Fibroblast of peridontal ligament (primary cell): ENCODE results near the gene SOAT1.

Experiments
- DNase-seq: peaks from one replicate; pipeline ENCODE4 v3.0.0-alpha.2; 2010; ENCODE audit errors: extremely low read depth

Gene SOAT1

GRCh38 chr1:179305450-179305849 is 11.9 kb downstream of the SOAT1 start:
- no peak for DNase-seq

- DNase-seq: peak; percentile 73
Measured at GRCh38 chr1:179310291-179310690, 16.7 kb downstream of the SOAT1 start.

GRCh38 chr1:179310721-179311120 is 17.1 kb downstream of the SOAT1 start:
- DNase-seq: peak; percentile 79

DNA sequence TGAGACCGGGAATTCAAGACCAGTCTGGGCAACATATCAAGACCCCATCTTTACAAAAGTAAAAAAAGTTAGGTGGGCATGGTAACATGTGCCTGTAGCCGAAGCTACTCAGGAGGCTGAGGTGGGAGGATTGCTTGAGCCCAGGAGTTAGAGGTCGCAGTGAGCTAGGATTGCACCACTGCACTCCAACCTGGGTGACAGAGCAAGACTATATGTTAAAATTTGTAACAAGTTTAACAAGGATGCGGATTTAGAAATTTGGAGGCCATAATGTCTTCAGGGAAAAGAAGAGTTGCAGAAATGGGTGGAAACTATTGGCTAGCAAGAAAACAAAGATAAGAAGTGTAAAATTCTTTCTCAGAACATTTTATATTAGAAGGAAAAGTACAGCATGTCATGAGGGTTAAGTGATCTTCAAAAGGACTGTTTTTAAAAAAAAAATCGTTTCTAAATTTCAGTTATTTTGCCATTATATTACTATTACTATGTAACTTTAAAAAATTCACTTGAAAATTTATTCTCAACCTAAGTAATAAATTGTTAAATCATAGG is 17.6 kb downstream of the SOAT1 start:
- no peak for DNase-seq

- DNase-seq: no peak
Measured at GRCh38 chr1:179313004-179313403, 19.4 kb downstream of the SOAT1 start.

GRCh38 chr1:179314928-179315327 is 21.3 kb downstream of the SOAT1 start:
- no peak for DNase-seq

DNA sequence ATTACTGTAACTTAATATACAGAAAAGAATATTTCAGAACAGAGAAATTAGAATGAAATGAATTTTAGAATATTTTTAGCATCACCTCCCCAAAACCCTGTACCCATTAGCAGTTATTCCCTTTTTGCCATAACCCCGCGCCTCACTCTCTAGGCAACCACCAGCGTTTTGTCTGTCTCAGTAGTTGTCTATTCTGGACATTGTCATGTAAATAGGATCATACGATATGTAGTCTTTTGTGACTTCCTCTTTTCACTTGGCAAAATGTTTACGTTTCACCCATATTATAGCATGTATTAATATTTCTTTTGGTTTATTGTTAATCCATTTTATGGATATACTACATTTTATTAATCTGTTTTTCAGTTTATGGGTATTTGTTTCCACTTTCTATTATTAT is 24.9 kb downstream of the SOAT1 start:
- no peak for DNase-seq

GRCh38 chr1:179321533-179322216 is 28.1 kb downstream of the SOAT1 start:
- DNase-seq: no peak

GRCh38 chr1:179322557-179322956 is 29.0 kb downstream of the SOAT1 start:
- peak; percentile 52 for DNase-seq

- DNase-seq: no peak
Measured at GRCh38 chr1:179323436-179323835, 29.8 kb downstream of the SOAT1 start.

DNA sequence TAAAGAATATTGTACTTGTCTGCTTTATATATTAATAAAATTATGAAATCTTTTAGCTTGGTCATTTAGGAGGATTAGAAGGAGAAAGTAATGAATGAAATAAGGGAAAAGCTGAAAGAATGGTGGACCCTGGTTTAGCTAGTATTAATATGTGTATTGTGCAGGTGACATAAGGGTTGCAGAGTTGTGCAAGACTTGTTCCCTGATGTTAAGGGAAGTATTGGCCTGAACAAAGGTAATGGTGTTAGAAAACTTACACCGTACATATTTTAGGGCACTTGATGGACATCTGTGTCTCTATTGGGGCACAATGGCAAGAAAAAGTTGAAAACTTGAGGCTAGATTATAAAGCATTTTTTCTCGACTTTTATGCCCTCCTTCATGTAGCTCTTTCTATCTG is 32.2 kb downstream of the SOAT1 start:
- no peak for DNase-seq

GRCh38 chr1:179326746-179327145 is 33.1 kb downstream of the SOAT1 start:
- DNase-seq: no peak

- DNase-seq: no peak
Measured at GRCh38 chr1:179327196-179327595, 33.6 kb downstream of the SOAT1 start.

DNA sequence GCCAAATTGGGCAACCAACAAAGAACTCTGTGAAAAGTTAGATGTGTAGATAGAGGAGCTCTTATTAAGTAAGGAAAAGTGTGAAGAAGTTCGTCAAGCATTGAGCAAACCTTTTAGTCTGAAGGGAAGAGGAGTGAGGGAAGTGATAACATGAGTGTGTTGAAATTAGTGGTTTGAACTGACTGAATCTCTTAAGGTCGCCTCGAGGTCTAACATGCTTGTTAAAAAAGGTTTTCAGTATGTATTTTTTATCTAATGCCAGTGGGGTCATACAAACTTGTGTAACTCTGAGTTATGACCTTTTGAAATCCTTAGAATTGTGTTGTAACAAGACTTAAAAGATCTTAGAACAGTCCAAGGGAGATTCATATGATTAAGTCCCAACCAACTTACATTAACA is 34.1 kb downstream of the SOAT1 start:
- no peak for DNase-seq

DNA sequence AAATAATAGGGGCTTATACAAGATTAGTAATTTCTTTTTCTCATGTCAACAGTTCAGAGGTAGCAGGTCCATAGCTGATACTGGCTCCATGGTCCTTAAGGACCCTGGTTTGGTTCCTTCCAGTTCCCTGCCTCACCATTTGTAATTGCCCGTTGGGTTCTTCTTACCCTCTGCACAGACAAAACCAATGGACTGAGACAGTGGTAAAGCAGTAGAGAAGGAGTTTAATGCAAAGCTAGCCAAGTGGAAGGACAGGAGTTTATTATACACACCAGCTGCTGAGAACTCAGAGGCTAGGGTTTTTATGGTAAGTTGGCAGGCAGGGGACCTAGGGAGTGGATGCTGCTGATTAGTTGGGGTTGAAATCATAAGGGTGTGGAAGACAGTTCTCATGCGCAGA is 36.3 kb downstream of the SOAT1 start:
- no peak for DNase-seq

GRCh38 chr1:179334440-179334839 is 40.8 kb downstream of the SOAT1 start:
- DNase-seq: no peak

GRCh38 chr1:179337288-179337687 is 43.7 kb downstream of the SOAT1 start:
- no peak for DNase-seq

DNA sequence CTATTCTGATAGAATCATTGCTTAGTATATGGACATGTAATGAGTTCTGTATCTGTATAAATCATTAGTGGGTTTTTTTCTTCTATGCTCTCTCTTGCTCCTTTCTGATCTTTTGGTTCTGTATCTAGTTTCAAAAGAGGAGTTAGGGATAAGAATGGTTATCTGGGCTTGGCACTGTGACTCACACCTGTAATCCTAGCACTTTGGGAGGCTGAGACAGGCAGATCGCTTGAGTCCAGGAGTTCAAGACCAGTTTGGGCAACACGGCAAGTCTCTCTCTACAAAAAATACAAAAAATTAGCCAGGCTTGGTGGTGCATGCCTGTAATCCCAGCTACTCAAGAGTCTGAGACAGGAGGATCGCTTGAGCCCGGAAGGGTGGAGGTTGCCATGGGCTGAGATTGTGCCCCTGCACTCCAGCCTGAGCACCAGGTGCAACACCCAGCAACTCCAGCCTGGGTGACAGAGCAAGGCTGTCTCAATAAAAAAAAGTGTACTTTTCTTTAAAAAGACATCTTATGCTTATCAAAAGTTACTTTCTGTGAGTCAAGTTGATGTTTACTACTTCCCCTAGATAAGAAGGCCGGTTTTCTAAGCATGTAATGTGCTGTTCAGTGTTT is 44.5 kb downstream of the SOAT1 start:
- no peak for DNase-seq

GRCh38 chr1:179340918-179341317 is 47.3 kb downstream of the SOAT1 start:
- no peak for DNase-seq

DNA sequence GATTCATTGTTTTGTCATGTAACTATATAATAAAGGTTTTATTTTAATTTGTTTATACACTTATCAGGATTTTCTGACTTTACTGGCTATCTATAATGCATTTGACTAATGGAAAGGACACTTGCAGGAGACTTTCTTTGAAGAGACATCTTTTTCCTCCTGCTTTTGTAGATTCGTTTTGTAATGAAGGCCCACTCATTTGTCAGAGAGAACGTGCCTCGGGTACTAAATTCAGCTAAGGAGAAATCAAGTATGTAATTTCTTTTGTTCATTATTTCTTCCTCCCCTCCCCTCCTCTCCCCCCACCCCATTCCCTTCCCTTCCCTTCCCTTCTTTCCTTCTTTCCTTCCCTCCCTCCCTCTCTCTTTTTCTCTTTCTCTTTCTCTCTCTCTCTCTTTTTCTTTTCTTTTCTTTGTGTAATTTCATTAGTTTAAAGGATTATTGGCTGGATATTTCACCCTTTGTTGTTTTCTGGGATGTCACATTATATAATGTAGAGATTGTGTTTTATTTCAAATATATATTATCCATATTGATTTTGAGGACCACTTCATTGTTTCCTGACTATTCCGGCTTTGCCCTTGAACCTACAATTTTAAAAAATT is 48.4 kb downstream of the SOAT1 start:
- DNase-seq: no peak

DNA sequence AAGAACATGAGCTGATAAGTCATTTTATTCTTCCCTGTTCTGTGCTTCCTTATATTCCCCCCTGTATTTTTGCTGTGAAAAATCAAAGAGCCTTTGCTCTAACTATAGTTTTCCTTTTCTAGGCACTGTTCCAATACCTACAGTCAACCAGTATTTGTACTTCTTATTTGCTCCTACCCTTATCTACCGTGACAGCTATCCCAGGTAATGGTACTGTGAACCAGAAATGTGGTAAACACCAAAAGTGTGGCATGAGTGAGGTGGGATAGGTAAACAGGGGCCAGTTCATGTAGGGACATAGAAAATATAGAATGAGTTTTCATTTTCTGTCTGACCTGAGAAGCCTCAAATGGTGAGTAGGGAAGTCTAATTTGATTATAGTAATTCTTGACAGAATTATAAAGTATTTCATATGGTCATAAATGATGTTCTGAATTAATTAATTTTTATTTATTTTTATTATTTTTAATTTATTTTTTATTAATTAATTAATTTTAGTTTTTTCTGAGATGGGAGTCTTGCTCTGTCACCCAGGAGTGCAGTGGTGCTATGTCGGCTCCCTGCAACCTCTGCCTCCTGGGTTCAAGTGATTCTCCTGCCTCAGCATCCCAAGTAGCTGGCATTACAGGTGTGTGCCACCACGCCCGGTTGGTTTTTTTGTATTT is 49.3 kb downstream of the SOAT1 start:
- no peak for DNase-seq

GRCh38 chr1:179351281-179351680 is 57.7 kb downstream of the SOAT1 start:
- no peak for DNase-seq

DNA sequence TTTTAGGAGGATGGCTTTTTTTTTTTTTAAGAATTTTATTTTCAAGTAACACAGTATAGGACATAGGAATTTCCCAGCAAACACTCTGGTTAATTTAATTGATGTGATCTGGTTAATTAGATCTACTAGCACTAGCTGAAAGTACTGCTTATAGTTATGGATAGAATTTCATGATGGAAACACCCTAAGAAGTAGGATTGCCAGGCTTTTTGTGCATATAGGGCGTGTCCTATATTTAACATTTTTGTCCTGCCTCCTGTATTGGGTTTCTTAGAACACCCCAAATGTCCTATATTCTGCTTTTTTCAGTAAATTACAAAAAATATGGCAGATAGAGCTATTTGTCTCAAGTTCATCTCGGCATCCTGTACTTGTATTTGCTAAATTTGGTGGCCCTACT is 58.6 kb downstream of the SOAT1 start:
- DNase-seq: no peak
